IMR-90 (cell line): ENCODE results near the gene ATPAF1. TPM values are rescaled to one million over a fixed set of nuclear protein-coding genes. Genes with fewer than 3 reads are reported as not detected.

Experiments used
- ATAC-seq: fragments of 200-7000 bp; cut with Tn5 transposase; 2 replicates; pipeline ENCODE4 v1.9.1; 2020; ENCODE audit warnings: low read depth, mild to moderate bottlenecking, moderate library complexity
- BruUV-seq: library from RNA; stranded (reverse); fragments of 400-500 nt; replicated peaks from 2 replicates; lab custom pipeline; 2021; lab: Mats Ljungman, UMichigan
- CTCF ChIA-PET: fragments of 300-600 bp; formaldehyde crosslinking; extraction: SDS; loops from one replicate; lab custom pipeline; 2021; ENCODE audit warnings: antibody characterized with exemption; lab: Yijun Ruan, JAX
- POLR2A ChIA-PET: fragments of 300-600 bp; sonication (Branson Sonifier 250); formaldehyde crosslinking; loops from one replicate; lab custom pipeline; 2022; ENCODE audit warnings: antibody characterized with exemption; ENCODE audit not compliant: unreplicated experiment; lab: Charles Lee
- DNase-seq: peaks from one replicate; pipeline ENCODE4 v3.0.0; 2013
- H2AFZ ChIP-seq: replicated peaks from 2 replicates; pipeline ENCODE3; 2013; ENCODE audit warnings: low read length, mild to moderate bottlenecking; ENCODE audit not compliant: poor library complexity
- H2AK5ac ChIP-seq: 2 replicates; pipeline ENCODE4 v1.6.1; 2013; ENCODE audit warnings: low read depth, low read length, inconsistent platforms
- H2AK9ac ChIP-seq: replicated peaks from 2 replicates; pipeline ENCODE3; 2013; ENCODE audit warnings: mild to moderate bottlenecking, low read depth, low read length, moderate library complexity; ENCODE audit not compliant: poor library complexity
- H2BK120ac ChIP-seq: 2 replicates; pipeline ENCODE4 v1.6.1; 2013; ENCODE audit warnings: low read depth, low read length, inconsistent platforms
- H2BK15ac ChIP-seq: 3 replicates; pipeline ENCODE4 v1.6.1; 2013; ENCODE audit warnings: low read depth, low read length, inconsistent platforms
- H2BK20ac ChIP-seq: 2 replicates; pipeline ENCODE4 v1.6.1; 2013; ENCODE audit warnings: low read depth, mild to moderate bottlenecking, inconsistent platforms, low read length, moderate library complexity
- H2BK5ac ChIP-seq: 2 replicates; pipeline ENCODE4 v1.6.1; 2013; ENCODE audit warnings: mild to moderate bottlenecking, low read depth, low read length, inconsistent platforms; ENCODE audit not compliant: poor library complexity, severe bottlenecking
- H3K14ac ChIP-seq: replicated peaks from 2 replicates; pipeline ENCODE4 v1.6.1; 2013; ENCODE audit warnings: low read depth, low read length, inconsistent platforms
- H3K18ac ChIP-seq: 2 replicates; pipeline ENCODE4 v1.6.1; 2013; ENCODE audit warnings: low read depth, low read length, control low read depth
- H3K23ac ChIP-seq: 2 replicates; pipeline ENCODE4 v1.6.1; 2013; ENCODE audit warnings: low read depth, low read length, inconsistent platforms
- H3K27ac ChIP-seq: 2 replicates; pipeline ENCODE4 v1.5.1; 2013; ENCODE audit warnings: mild to moderate bottlenecking, control low read depth, low read length; ENCODE audit not compliant: insufficient read depth
- H3K27me3 ChIP-seq: 2 replicates; pipeline ENCODE4 v1.6.1; 2013; ENCODE audit warnings: low read length; ENCODE audit not compliant: control insufficient read depth, insufficient read depth
- H3K36me3 ChIP-seq: 2 replicates; pipeline ENCODE4 v1.6.1; 2013; ENCODE audit warnings: low read length, mixed read lengths; ENCODE audit not compliant: control insufficient read depth, insufficient read depth
- H3K4ac ChIP-seq: 2 replicates; pipeline ENCODE4 v1.6.1; 2013; ENCODE audit warnings: low read depth, low read length, inconsistent platforms
- H3K4me1 ChIP-seq: 2 replicates; pipeline ENCODE4 v1.6.1; 2013; ENCODE audit warnings: low read length, mixed read lengths; ENCODE audit not compliant: control insufficient read depth, insufficient read depth
- H3K4me2 ChIP-seq: 2 replicates; pipeline ENCODE4 v1.6.1; 2013; ENCODE audit warnings: low read depth, mild to moderate bottlenecking, control low read depth, low read length, moderate library complexity
- H3K4me3 ChIP-seq: 2 replicates; pipeline ENCODE4 v1.5.1; 2013; ENCODE audit warnings: low read depth, mild to moderate bottlenecking, control low read depth, low read length, moderate library complexity; ENCODE audit not compliant: insufficient read depth
- H3K56ac ChIP-seq: 2 replicates; pipeline ENCODE4 v1.6.1; 2013; ENCODE audit warnings: low read length, inconsistent platforms; ENCODE audit not compliant: insufficient read depth; ENCODE audit errors: extremely low read depth
- H3K79me1 ChIP-seq, 2 experiments: 2 replicates each; pipeline ENCODE4 v1.6.1; 2013; ENCODE audit warnings: low read length in 2 of 2, inconsistent platforms in 1 of 2, low read depth in 1 of 2
- H3K9ac ChIP-seq: 2 replicates; pipeline ENCODE4 v1.6.1; 2013; ENCODE audit warnings: low read depth, low read length, control low read depth
- H3K9me1 ChIP-seq: 2 replicates; pipeline ENCODE4 v1.6.1; 2013; ENCODE audit warnings: low read length, inconsistent platforms; ENCODE audit not compliant: insufficient read depth
- H3K9me3 ChIP-seq: 2 replicates; pipeline ENCODE4 v1.6.1; 2013; ENCODE audit warnings: low read length; ENCODE audit not compliant: control insufficient read depth, insufficient read depth
- H4K20me1 ChIP-seq: 2 replicates; pipeline ENCODE4 v1.6.1; 2013; ENCODE audit warnings: low read length, inconsistent platforms; ENCODE audit not compliant: insufficient read depth
- H4K5ac ChIP-seq: 2 replicates; pipeline ENCODE4 v1.6.1; 2013; ENCODE audit warnings: mild to moderate bottlenecking, low read depth, low read length, control low read depth
- H4K8ac ChIP-seq, 2 experiments: 2 replicates each; pipeline ENCODE4 v1.6.1; 2013; ENCODE audit warnings: low read depth in 2 of 2, low read length in 2 of 2, control low read depth in 1 of 2, inconsistent platforms in 1 of 2
- H4K91ac ChIP-seq: 2 replicates; pipeline ENCODE4 v1.6.1; 2013; ENCODE audit warnings: low read depth, low read length, inconsistent platforms; ENCODE audit not compliant: insufficient read depth
- CEBPB ChIP-seq: IDR thresholded peaks from 2 replicates; pipeline ENCODE4 v1.6.1; 2012; ENCODE audit warnings: low read depth, low read length, improper control_type of control experiment
- MAFK ChIP-seq: IDR thresholded peaks from 2 replicates; pipeline ENCODE4 v1.6.1; 2012; ENCODE audit warnings: low read depth, low read length, improper control_type of control experiment
- WGBS, 2 experiments: methylation state at CpG; one replicate each; pipeline versions ENCODE4 v1.1.5 to v1.1.7; 2013; ENCODE audit warnings: missing lambda C conversion rate in 2 of 2; ENCODE audit not compliant: insufficient read length in 1 of 2; ENCODE audit errors: extremely low coverage in 2 of 2; 5-methylcytosine and 5-hydroxymethylcytosine counted together
- dilution Hi-C: fragments of 300-500 bp; cut with HindIII; formaldehyde crosslinking; loops from one replicate; pipeline ENCODE4 v1.14.3; 2018; ENCODE audit warnings: low sequenced_read_pairs; ENCODE audit not compliant: unreplicated experiment
- in situ Hi-C: fragments of 300-500 bp; cut with MboI; formaldehyde crosslinking; loops from 3 replicates; pipeline ENCODE4 v1.14.3; 2019; ENCODE audit warnings: low sequenced_read_pairs, inconsistent platforms, mixed read lengths
- intact Hi-C: fragments of 100-400 bp; cut with micrococcal nuclease; formaldehyde crosslinking; loops from 2 replicates; pipeline ENCODE4 v1.10.0; 2022
- polyA plus RNA-seq, 3 experiments: library from polyadenylated mRNA; depleted of rRNA; stranded (reverse); fragments of >200 nt; gene quantifications; 2 replicates each; pipeline ENCODE4 v1.2.3, GENCODE V29; 2012; ENCODE audit warnings: low replicate concordance in 1 of 3
- total RNA-seq: library from RNA; depleted of rRNA; stranded (reverse); fragments of >200 nt; gene quantifications from 2 replicates; pipeline ENCODE4 v1.2.3, GENCODE V29; 2012

The ATPAF1 gene
- total and polyA plus RNA-seq, 2 of the 4 experiments (the other 2 are of a cell fraction), result 55.5 to 80.3 TPM

DNA sequence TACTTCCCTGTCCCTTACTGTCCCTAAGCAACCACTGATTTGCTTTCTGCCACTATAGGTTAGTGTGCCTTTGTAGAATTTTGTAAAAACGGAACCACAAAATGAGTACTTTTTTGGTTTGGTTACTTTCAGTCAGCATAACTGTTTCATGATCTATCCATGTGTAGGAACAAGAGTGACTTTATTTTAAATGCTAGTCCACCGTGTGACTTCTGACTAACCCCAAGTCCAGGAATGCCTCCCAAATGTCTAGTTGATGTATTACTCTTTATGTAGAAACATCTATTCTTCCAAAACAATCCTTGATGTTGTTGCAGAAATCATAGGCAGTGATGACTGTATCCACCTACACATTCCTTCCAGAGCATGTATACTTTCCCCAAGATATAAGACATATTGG lies 21.3 kb downstream of the ATPAF1 start:
- H3K79me1 ChIP-seq, result 0 out of 4 replicates have a peak, but pooled peaks cover 0 to 3% of the 10 kb centered on the region in 2 experiments
- no peak overlapping the region for H3K23ac ChIP-seq
- H4K5ac ChIP-seq, result no peak overlapping the region
- H4K91ac ChIP-seq, result no peak overlapping the region
- no peak overlapping the region for H2BK15ac ChIP-seq
- peaks cover 3% of the 10 kb centered on the region; the same call in 1 of the 2 replicates for H3K9me1 ChIP-seq
- no peaks in the 10 kb centered on the region for H3K27me3 ChIP-seq
- no peak overlapping the region for H3K4me2 ChIP-seq
- no peak overlapping the region for H3K4me3 ChIP-seq
- BruUV-seq, result no TSS peak
- peaks cover 12% of the 10 kb centered on the region for H3K36me3 ChIP-seq
- ChIA-PET POLR2A (no interaction called here), CTCF (no interaction called here)
- no peak overlapping the region for H2AK5ac ChIP-seq
- H4K20me1 ChIP-seq, result 0 out of 2 replicates have a peak, but pooled peaks cover 3% of the 10 kb centered on the region
- in situ Hi-C loops (no loop called here), dilution Hi-C loops (no loop called here), intact Hi-C loops (no loop called here)
- H2BK120ac ChIP-seq, result no peak overlapping the region
- no peak for TF ChIP-seq MAFK
- peak; percentile 10; the same call in 1 of the 2 replicates for TF ChIP-seq CEBPB
- H3K4me1 ChIP-seq, result peaks cover 4% of the 10 kb centered on the region; the same call in 1 of the 2 replicates
- no peak overlapping the region for H3K14ac ChIP-seq
- H3K18ac ChIP-seq, result no peak overlapping the region
- 0 out of 2 replicates have a peak, but pooled peaks cover 2% of the 10 kb centered on the region for H3K9me3 ChIP-seq
- no peak overlapping the region for H3K27ac ChIP-seq
- no peak overlapping the region for H2BK20ac ChIP-seq
- H3K56ac ChIP-seq, result no peak overlapping the region
- no peak overlapping the region for H2BK5ac ChIP-seq
- no peak for ATAC-seq
- H2AFZ ChIP-seq, result no peak overlapping the region
- H3K4ac ChIP-seq, result no peak overlapping the region
- no peak overlapping the region for H4K8ac ChIP-seq
- WGBS, 2 experiments, result no CpG with 5 or more reads among the region's 2 CpGs
- H2AK9ac ChIP-seq, result no peak overlapping the region
- H3K9ac ChIP-seq, result no peak overlapping the region
- peak; percentile 47 for DNase-seq
